Uterus (tissue), 2 donors: Measurements from ENCODE around the gene NELL1.

Experiments
- POLR2A ChIP-seq, 2 donors: fragments of 450-650 bp; IDR thresholded peaks; one replicate each; pipeline ENCODE4 v1.6.1; 2016; ENCODE audit warnings: antibody characterized with exemption in 2 of 2, mild to moderate bottlenecking in 1 of 2, moderate library complexity in 1 of 2
- TF ChIP-seq, protein P1 (sequence below), 4 experiments: fragments of 200-600 bp in 2 of 4; fragments of 450-650 bp in 2 of 4; sonication (generic) in 2 of 4; IDR thresholded peaks; one replicate each; pipeline ENCODE4 v1.5.1; 2016 to 2019; ENCODE audit warnings: antibody characterized with exemption in 4 of 4, mild to moderate bottlenecking in 2 of 4, moderate library complexity in 1 of 4

DNA sequence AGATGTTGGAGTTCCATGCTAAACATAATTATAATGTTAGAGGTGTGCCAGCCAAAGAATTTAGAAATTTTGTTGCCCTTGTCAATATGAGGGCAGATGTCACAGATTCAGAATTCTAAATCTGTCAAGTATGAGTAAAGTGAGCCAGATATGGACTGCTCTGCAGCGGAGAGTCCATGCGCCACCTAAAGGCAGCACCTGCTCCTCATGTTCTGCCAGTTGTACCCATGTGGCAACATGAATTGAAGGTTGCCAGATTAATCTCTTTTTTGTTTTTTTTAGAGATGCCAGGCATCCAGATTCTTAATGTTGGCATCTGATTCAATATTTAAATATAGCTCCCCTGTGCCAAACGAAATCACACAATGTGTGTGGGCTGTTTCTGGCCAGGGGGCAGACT is 844.9 kb downstream of the NELL1 start:
- TF ChIP-seq, protein P1, sequence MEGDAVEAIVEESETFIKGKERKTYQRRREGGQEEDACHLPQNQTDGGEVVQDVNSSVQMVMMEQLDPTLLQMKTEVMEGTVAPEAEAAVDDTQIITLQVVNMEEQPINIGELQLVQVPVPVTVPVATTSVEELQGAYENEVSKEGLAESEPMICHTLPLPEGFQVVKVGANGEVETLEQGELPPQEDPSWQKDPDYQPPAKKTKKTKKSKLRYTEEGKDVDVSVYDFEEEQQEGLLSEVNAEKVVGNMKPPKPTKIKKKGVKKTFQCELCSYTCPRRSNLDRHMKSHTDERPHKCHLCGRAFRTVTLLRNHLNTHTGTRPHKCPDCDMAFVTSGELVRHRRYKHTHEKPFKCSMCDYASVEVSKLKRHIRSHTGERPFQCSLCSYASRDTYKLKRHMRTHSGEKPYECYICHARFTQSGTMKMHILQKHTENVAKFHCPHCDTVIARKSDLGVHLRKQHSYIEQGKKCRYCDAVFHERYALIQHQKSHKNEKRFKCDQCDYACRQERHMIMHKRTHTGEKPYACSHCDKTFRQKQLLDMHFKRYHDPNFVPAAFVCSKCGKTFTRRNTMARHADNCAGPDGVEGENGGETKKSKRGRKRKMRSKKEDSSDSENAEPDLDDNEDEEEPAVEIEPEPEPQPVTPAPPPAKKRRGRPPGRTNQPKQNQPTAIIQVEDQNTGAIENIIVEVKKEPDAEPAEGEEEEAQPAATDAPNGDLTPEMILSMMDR (IDR thresholded peaks at IDR 0.05), result no peak
- no peak for TF ChIP-seq POLR2A (IDR thresholded peaks at IDR 0.05)
